D721Med (cell line): ENCODE data around the gene PKDCC.

ENCODE experiments used
- DNase-seq: peaks from one replicate; pipeline ENCODE4 v3.0.0; 2011; ENCODE audit warnings: low spot score; ENCODE audit not compliant: insufficient read length
- FAIRE-seq: peaks from 2 replicates; lab custom pipeline; 2011; peaks lifted over from hg19 to GRCh38; lab: Jason Lieb, UNC
- CTCF ChIP-seq: IDR thresholded peaks from 2 replicates; pipeline ENCODE4 v1.5.1; 2012; ENCODE audit warnings: mild to moderate bottlenecking, control low read depth; ENCODE audit not compliant: insufficient read depth; ENCODE audit errors: missing control alignments

PKDCC gene

DNA sequence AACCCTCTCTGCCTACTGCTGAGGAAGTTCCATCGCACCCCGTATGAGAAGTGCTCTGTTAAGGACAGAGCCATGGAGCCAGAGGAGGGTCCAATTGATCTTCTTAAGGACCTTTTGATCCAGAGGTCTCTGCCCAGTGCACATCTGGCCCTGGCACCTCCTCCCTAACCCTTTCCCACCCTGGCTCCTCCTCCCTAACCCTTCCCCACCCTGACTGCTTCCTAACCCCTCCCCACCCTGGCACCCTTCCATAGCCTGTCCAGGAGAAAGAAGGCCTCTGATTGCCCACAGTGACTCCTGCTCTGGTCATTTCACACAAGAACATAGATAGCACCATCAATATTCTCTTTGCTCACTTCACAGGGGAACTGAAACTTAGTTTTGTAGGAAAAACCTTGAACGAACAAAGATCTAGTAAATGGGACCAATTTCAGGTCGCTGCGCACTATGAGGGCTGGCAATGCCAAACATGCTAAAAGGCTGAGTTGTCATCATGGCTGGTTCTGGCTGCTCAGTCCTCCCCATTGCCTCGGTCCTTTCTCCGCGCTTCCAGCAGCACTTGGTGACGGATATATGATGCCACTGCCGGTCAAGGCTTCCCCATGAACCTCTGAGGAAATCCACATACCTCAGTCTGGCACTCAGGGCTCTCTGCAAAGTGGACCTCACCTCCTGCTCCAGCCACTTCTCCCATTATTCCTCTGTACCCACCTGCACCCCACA is 49.2 kb downstream of the PKDCC start:
- no peak for FAIRE-seq
- no peak for DNase-seq
- TF ChIP-seq CTCF, result no peak

DNA sequence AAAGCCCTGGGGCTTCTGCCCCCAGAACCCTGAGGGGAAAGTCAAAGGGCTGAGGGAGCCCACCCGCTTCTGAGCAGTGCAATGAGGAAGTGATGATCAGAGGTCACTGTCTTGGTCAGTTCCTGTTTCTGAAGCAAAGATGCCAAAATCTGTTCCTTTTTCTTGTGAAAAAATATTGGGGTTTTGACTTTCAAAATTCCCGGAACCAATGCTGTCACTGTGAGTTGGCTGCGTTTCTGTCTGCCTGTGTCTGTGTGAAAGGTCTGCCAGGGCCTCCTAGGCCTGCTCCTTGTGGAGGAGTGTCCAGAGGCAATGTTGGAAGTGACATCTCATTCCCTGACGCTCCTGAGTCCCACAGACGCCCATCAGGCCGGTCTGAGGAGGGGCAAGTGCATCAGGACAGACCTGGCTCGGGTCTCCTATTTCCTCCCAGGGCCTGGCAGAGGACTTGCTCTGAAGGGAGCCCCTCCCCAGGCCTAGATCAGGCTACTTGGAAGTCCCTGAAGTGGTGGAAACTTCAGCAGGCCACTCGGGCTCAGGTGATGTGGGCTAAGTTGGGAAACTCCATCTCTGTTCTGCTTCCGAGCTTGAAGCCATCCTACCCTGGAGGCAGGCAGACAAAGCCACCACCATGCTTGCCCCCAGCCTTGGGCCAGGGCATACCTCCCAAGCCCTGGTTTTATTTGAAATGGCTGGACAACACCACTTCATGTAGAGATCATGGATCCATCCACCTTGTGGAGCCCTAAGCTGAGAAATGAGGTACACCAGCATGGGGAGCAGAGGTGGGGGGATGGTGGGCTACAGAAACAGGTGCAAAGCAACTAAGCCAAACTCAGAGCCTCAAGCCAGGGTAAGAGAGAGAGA is 51.0 kb downstream of the PKDCC start:
- DNase-seq (no peak), FAIRE-seq (no peak)
- no peak for TF ChIP-seq CTCF

DNA sequence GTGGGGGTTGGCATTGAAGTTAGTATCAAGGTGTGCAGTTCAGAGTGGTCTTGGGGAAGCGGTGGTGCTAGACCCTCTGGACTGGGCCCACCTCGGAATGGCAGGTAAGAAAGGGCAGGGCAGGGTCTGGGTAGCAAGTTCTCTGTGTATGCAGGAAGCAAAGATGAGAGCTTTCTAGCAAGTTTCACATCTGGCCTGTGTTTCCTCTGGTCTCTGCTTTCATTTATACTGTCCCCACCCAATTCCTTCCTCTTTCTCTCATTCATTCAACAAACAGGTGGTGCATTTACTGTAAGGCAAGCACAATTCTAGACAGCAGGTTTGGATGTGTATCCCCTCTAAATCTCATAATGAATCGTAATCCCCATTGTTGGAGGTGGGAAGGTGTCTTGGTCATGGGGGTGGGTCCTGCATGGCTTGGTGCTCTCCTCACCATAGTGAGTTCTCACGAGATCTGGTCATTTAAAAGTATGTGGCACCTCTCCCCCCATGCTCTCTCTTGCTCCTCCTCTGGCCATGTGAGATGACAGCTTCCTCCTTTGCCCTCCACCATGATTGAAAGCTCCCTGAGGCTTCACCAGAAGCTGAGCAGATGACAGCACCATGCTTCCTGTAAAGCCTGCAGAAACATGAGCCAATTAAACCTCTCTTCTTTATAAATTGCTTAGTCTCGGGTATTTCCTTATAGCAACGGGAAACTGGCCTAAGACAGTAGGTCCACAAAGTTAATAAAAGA is 51.8 kb downstream of the PKDCC start:
- FAIRE-seq, result no peak
- no peak for DNase-seq
- TF ChIP-seq CTCF, result no peak

GRCh38 chr2:42100683-42101205 is 52.9 kb downstream of the PKDCC start:
- DNase-seq (no peak), FAIRE-seq (no peak)
- TF ChIP-seq CTCF, result no peak

- no peak for TF ChIP-seq CTCF
- no peak for FAIRE-seq
- DNase-seq, result no peak
Observed at GRCh38 chr2:42101206-42102023, 53.6 kb downstream of the PKDCC start.

GRCh38 chr2:42102024-42102590 is 54.3 kb downstream of the PKDCC start:
- DNase-seq (no peak), FAIRE-seq (no peak)
- no peak for TF ChIP-seq CTCF
